GM06990 (cell line): ENCODE results near the gene RPTOR.

Experiments
- DNase-seq: peaks from one replicate; pipeline ENCODE4 v3.0.0-alpha.2; 2011; ENCODE audit not compliant: insufficient read length; ENCODE audit errors: extremely low read depth
- H3K27me3 ChIP-seq: replicated peaks from 2 replicates; pipeline ENCODE4 v1.6.0; 2011; ENCODE audit warnings: low read length; ENCODE audit not compliant: control insufficient read depth, insufficient read depth
- H3K36me3 ChIP-seq: 2 replicates; pipeline ENCODE4 v1.5.1; 2011; ENCODE audit warnings: low read length; ENCODE audit not compliant: control insufficient read depth, insufficient read depth
- H3K4me3 ChIP-seq: replicated peaks from 2 replicates; pipeline ENCODE4 v1.5.1; 2011; ENCODE audit warnings: low read depth, mild to moderate bottlenecking, control low read depth, low read length
- CTCF ChIP-seq: IDR thresholded peaks from 2 replicates; pipeline ENCODE4 v1.5.1; 2011; ENCODE audit warnings: low read length, control low read depth, mild to moderate bottlenecking, inconsistent platforms; ENCODE audit not compliant: insufficient read depth, poor library complexity, severe bottlenecking

Gene RPTOR

GRCh38 chr17:80868022-80868609 lies 323.5 kb downstream of the RPTOR start:
- DNase-seq = no peak
- H3K4me3 ChIP-seq = no peak overlapping the region
- TF ChIP-seq CTCF = no peak
- H3K36me3 ChIP-seq = no peaks in the 10 kb centered on the region; the same call in 1 of the 2 replicates
- no peaks in the 10 kb centered on the region for H3K27me3 ChIP-seq

GRCh38 chr17:80869481-80870145 lies 325.0 kb downstream of the RPTOR start:
- no peaks in the 10 kb centered on the region for H3K27me3 ChIP-seq
- no peak for TF ChIP-seq CTCF
- no peak overlapping the region for H3K4me3 ChIP-seq
- no peak for DNase-seq
- H3K36me3 ChIP-seq = peaks cover 2% of the 10 kb centered on the region

- Histone ChIP-seq H3K4me3 (no peak overlapping the region), H3K36me3 (peaks cover 4% of the 10 kb centered on the region), H3K27me3 (no peaks in the 10 kb centered on the region)
- DNase-seq = no peak
- no peak for TF ChIP-seq CTCF
Measured at GRCh38 chr17:80870401-80870800, 325.8 kb downstream of the RPTOR start.

GRCh38 chr17:80871341-80871740 lies 326.7 kb downstream of the RPTOR start:
- no peak for DNase-seq
- H3K4me3 ChIP-seq = no peak overlapping the region
- no peaks in the 10 kb centered on the region for H3K27me3 ChIP-seq
- H3K36me3 ChIP-seq = peaks cover 4% of the 10 kb centered on the region
- no peak for TF ChIP-seq CTCF

- H3K27me3 ChIP-seq = no peaks in the 10 kb centered on the region
- TF ChIP-seq CTCF = no peak
- H3K36me3 ChIP-seq = peaks cover 4% of the 10 kb centered on the region
- DNase-seq = no peak
- no peak overlapping the region for H3K4me3 ChIP-seq
Measured at GRCh38 chr17:80872001-80872500, 327.4 kb downstream of the RPTOR start.
